Adipocyte (in vitro differentiated cells): ENCODE data around the gene MLST8.

Source experiments
- DNase-seq: peaks from one replicate; pipeline ENCODE4 v3.0.0-alpha.2; 2015; ENCODE audit warnings: low read depth
- H3K27me3 ChIP-seq: replicated peaks from 2 replicates; pipeline ENCODE4 v1.7.0; 2013; ENCODE audit warnings: mild to moderate bottlenecking, low read length, moderate library complexity; ENCODE audit not compliant: control insufficient read depth, insufficient read depth
- H3K36me3 ChIP-seq: 2 replicates; pipeline ENCODE4 v1.7.0; 2013; ENCODE audit warnings: low read length, mild to moderate bottlenecking, moderate library complexity; ENCODE audit not compliant: control insufficient read depth, insufficient read depth, severe bottlenecking
- H3K4me1 ChIP-seq: 2 replicates; pipeline ENCODE4 v1.7.0; 2013; ENCODE audit warnings: mild to moderate bottlenecking, low read length, moderate library complexity; ENCODE audit not compliant: control insufficient read depth, insufficient read depth
- H3K4me3 ChIP-seq: 2 replicates; pipeline ENCODE4 v1.7.0; 2013; ENCODE audit warnings: mild to moderate bottlenecking, low read length, moderate library complexity
- H3K9ac ChIP-seq: 2 replicates; pipeline ENCODE4 v1.7.0; 2013; ENCODE audit warnings: mild to moderate bottlenecking, low read length, moderate library complexity
- H3K9me3 ChIP-seq: 2 replicates; pipeline ENCODE4 v1.7.0; 2013; ENCODE audit warnings: mild to moderate bottlenecking, low read length, moderate library complexity; ENCODE audit not compliant: control insufficient read depth

Gene MLST8

DNA sequence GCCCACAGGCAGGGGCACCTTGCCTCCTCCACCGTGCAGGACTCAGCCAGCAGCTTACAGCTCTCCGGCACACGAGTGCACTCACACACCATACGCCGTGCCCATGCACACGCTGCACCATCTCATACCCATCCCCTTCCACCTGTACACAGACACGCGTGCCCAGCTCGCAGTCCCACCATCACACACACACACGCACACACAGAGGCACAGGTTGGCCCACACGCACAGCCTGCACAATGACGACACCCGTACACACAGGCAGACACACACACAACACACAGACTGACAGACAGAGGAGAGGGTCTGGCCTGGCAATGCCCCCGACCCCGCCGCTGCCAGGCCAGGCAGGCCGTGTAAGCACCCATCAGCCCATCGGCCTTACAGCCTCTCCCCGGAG is 20.9 kb upstream of the MLST8 start:
- no peaks in the 10 kb centered on the region for H3K36me3 ChIP-seq
- no peaks in the 10 kb centered on the region for H3K9me3 ChIP-seq
- no peaks in the 10 kb centered on the region for H3K27me3 ChIP-seq
- no peaks in the 10 kb centered on the region for H3K4me1 ChIP-seq
- H3K4me3 ChIP-seq = no peak overlapping the region
- DNase-seq = no peak
- no peak overlapping the region for H3K9ac ChIP-seq

DNA sequence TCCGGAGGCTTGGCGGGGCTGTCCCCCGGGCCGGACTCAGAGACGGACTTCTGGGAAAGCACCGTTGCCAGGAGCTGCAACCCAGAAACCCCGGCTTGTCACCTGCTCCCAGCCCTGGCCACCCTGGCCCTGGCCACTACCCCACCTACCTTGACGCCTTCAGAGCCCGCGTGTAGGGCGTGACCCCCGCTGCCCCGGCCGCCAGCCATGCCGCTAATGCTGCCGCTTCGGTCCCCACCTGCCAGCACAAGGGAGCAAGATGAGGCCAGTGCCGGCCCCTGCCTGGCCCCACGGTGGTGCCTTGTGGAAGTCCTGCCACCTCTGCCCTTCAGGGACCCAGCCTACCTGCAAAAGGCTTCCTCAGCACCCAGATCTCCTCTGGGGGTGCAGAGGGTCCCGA is 20.3 kb upstream of the MLST8 start:
- no peaks in the 10 kb centered on the region for H3K9me3 ChIP-seq
- no peak overlapping the region for H3K9ac ChIP-seq
- H3K4me1 ChIP-seq = no peaks in the 10 kb centered on the region
- DNase-seq = no peak
- no peak overlapping the region for H3K4me3 ChIP-seq
- H3K36me3 ChIP-seq = no peaks in the 10 kb centered on the region
- no peaks in the 10 kb centered on the region for H3K27me3 ChIP-seq

DNA sequence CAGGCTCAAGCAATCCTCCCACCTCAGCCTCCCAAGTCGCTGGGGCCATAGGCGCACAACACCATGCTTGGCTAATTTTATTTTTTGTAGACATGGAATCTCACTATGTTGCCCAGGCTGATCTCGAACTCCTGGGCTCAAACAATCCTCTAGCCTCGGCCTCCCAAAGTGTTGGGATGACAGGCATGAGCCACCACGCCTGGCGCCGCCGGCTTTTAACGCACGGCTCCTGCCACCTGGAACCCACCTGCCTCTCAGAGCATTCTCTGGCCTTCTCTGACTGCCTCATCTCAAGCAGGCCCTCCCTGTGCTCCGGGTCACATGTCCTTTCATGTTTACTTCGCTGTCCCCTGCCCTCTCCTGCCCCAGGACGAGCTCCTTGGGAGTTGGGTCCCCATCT is 19.2 kb upstream of the MLST8 start:
- no peaks in the 10 kb centered on the region for H3K27me3 ChIP-seq
- H3K4me3 ChIP-seq = no peak overlapping the region
- H3K9me3 ChIP-seq = no peaks in the 10 kb centered on the region
- no peak for DNase-seq
- no peak overlapping the region for H3K9ac ChIP-seq
- no peaks in the 10 kb centered on the region for H3K4me1 ChIP-seq
- H3K36me3 ChIP-seq = no peaks in the 10 kb centered on the region

DNA sequence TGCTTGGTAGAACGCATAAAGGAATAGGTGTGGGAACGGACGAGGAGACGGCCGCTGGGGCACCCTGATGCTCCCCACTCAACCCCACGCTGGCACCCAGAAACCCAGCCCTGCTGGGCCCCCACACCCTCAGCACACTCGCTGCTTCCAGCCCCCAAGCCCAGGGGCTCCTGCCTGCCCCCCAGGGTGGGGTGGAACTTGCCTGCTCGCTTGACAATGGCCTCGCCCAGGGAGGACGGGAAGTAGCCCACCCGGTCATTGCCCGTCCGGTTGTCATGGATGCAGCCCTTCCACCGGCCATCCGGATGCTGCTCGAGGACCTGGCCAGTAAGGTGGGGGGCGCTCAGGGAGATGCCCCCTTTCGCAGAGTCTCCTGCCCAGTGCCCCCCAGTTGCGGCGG is 18.7 kb upstream of the MLST8 start:
- Histone ChIP-seq H3K36me3 (no peaks in the 10 kb centered on the region), H3K9me3 (no peaks in the 10 kb centered on the region), H3K27me3 (peaks cover under 1% of the 10 kb centered on the region), H3K9ac (no peak overlapping the region), H3K4me1 (no peaks in the 10 kb centered on the region), H3K4me3 (no peak overlapping the region)
- no peak for DNase-seq

DNA sequence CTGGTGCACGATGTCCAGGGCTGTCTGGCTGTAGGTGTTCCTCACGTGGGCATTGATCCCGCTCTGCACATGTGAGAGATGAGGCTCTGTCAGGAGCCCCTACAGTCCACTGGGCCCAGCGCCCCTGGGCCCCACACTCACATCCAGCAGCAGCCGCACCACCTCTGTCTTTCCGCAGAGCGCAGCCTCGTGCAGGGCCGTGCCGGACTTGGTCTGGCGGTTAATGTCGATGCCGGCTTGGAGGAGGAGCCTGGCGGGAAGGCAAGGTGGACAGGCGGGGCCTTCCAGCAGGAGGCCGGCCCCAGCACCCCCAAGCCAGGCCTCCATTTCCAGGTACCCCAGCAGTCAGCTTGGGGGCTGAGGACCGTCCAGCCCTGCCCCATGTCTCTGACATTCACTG is 18.0 kb upstream of the MLST8 start:
- Histone ChIP-seq H3K36me3 (no peaks in the 10 kb centered on the region), H3K4me1 (no peaks in the 10 kb centered on the region), H3K9me3 (no peaks in the 10 kb centered on the region), H3K27me3 (peaks cover 3% of the 10 kb centered on the region), H3K4me3 (no peak overlapping the region), H3K9ac (no peak overlapping the region)
- no peak for DNase-seq

DNA sequence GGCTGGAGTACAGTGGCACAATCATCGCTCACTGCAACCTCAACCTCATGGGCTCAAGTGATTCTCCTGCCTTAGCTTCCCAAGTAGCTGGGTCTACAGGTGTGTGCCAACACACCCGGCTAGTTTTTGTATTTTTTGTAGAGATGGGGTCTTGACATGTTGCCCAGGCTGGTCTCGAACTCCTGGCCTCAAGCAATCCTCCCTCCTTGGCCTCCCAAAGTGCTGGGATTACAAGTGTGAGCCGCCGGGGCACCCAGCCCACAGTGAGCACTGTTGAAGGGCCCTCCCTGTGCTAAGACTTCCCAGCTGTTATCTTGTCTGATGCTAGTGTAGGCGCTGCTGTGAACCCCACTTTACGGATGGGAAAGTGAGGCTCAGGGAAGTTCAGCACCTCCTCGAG is 16.9 kb upstream of the MLST8 start:
- Histone ChIP-seq H3K36me3 (no peaks in the 10 kb centered on the region), H3K4me1 (no peaks in the 10 kb centered on the region), H3K9ac (no peak overlapping the region), H3K9me3 (no peaks in the 10 kb centered on the region), H3K27me3 (peaks cover 6% of the 10 kb centered on the region), H3K4me3 (no peak overlapping the region)
- DNase-seq = no peak

DNA sequence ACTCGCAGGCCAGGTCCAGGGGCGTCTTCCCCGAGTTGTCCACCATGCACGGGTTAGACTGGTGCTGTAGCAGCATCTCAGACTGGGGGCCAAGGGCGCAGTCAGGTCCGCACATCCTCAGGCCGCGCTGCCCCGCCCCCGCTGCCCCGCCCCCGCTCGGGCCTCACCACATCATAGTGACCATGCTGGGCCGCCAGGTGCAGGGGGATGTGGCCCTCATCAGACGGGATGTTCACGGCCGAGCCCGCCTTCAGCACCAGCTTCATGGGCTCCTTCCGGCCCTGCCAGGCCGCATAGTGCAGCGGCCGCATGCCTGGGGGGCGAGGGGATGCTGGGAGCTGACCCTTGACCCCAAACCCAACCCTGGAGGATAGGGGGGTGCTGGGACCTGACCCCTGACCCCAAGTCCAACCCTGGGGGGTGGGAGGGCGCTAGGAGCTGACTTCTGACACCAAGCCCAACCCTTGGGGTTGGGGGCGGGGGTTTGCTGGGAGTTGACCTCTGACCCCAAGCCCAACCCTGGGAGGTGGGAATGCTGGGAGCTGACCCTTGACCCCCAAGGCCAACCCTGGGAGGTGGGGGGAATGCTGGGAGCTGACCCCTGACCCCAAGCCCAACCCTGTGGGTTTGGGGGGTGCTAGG is 15.9 kb upstream of the MLST8 start:
- no peak overlapping the region for H3K9ac ChIP-seq
- peaks cover 15% of the 10 kb centered on the region for H3K27me3 ChIP-seq
- no peaks in the 10 kb centered on the region for H3K9me3 ChIP-seq
- no peak overlapping the region for H3K4me3 ChIP-seq
- H3K4me1 ChIP-seq = no peaks in the 10 kb centered on the region
- H3K36me3 ChIP-seq = no peaks in the 10 kb centered on the region
- DNase-seq = no peak

DNA sequence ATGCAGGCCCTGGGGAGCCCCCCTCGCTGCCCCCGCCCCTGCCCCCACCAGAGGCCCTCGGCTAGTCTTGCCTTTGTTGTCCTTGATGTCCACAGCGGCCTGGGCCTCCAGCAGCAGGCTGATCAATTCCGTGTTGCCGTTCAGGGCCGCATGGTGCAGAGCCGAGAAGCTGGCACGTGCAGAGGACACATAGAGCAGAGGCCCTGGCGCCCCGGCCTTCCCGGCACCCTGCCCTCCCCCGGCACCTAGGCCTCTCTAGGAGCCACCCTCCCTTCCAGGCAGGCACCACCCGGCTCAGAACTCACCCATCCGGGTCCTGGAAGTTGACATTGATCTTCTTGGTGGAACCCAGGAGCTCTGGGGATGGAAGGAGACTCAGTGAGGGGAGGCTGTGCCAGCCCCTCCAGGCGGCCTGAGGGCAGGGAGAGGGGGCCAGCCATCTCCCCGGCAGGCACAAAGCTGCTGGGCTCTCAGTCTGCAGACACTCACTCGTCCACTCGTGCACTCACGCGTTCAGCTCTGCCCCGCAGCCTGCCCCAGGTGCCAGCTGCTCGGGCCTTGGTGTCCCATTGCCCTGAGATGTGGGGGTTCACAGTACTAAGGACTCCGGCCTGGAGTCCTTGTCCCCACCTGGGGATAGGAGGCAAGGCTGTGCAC is 15.1 kb upstream of the MLST8 start:
- Histone ChIP-seq H3K9me3 (no peaks in the 10 kb centered on the region), H3K4me1 (no peaks in the 10 kb centered on the region), H3K27me3 (peaks cover 22% of the 10 kb centered on the region), H3K9ac (no peak overlapping the region), H3K36me3 (no peaks in the 10 kb centered on the region), H3K4me3 (no peak overlapping the region)
- no peak for DNase-seq

DNA sequence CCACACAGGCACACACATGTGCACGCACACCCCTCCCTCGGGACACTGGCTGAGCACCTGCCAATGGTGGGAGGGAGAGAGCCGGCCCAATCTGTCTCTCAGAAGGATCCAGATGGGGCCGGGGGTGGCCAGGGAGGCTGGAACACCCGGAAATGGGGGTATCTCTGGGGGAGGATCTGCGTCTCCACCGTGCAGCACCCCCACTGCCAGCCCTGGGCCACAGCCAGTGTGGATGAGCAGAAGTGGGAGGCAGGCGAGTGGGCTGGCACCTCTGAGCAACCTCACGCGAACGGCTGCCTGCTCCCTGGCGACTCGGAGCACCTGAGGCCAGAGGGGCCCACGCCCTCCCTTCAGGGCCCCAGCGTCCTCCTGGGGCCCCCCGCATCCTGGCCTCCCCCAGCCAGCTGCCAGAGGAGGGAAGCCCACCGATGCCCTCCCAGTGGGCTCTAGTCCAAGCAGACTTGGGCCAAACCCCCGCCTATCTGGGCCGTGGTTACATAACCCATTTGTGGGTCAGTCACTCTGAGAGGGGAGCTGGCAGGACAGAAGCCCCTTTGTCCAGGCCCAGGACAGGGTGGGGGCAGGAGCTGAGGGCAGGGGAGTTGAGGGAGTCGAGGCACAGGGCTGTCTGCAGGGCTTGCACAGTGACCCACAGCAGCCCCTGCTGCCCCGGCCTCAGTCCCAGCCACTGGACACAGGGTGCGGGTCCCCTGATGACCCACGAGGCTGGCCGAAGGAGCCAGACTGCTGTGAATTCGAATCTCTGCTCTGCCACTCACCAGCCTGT is 14.4 kb upstream of the MLST8 start:
- no peak for DNase-seq
- Histone ChIP-seq H3K4me3 (no peak overlapping the region), H3K27me3 (peaks cover 27% of the 10 kb centered on the region), H3K9ac (no peak overlapping the region), H3K9me3 (no peaks in the 10 kb centered on the region), H3K36me3 (no peaks in the 10 kb centered on the region), H3K4me1 (no peaks in the 10 kb centered on the region)

DNA sequence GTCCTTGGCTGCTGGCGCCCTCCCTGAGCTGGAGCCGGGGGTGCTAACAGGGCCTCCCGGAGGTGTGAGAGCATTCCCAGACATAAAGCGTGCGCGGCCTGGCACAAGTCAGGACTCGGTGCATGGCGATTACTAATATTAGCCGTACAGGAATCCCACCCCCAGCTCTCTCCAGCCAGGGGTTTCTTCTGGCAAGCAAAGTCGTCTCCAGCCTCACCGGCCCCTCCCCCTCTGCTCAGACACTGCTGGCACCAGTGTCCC is 13.9 kb upstream of the MLST8 start:
- no peak for DNase-seq
- Histone ChIP-seq H3K9ac (no peak overlapping the region), H3K27me3 (peaks cover 27% of the 10 kb centered on the region)

DNA sequence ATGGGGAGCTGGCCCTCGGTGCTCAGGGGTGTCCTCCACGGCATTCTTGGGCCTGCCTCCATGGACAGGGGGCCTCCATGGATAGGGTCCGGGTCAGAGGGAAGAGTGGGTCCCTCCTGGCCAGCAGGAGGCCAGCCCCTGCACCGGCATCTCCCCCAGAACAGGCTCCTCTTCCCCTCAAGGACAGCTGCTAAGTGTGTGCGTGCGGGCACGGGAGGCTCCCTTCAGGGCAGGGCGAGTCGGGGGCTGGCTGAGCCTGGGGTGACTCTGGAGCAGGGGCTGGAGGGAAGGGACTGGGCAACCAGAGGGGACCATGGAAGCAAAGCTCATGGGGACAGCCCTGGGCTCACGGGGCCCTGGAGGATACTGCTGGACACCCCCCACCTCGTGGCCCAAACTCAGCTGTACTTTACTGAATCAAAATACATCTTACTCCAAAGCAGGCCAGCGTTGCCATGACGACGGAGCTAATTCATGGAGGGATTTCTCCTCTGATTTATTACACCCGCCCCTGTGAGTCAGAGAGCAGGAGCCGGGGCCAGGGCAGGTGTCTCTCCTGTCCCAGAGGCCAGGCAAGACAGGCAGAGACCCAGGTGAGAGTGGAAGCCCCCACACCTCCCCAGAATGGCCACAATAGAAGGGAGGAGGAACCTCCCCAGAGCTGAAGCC is 11.0 kb upstream of the MLST8 start:
- peak; percentile 30 for DNase-seq
- Histone ChIP-seq H3K9me3 (no peaks in the 10 kb centered on the region), H3K4me3 (no peak overlapping the region), H3K4me1 (no peaks in the 10 kb centered on the region), H3K27me3 (peaks cover 48% of the 10 kb centered on the region), H3K9ac (no peak overlapping the region), H3K36me3 (no peaks in the 10 kb centered on the region)

More for the DNA sequence above, 13.9 kb upstream of the MLST8 start:
- Histone ChIP-seq H3K36me3 (no peaks in the 10 kb centered on the region), H3K4me3 (no peak overlapping the region), H3K4me1 (no peaks in the 10 kb centered on the region), H3K9me3 (no peaks in the 10 kb centered on the region)
